ENCODE measurements around the gene HNRNPA3. TPM values are rescaled to one million over a fixed set of nuclear protein-coding genes. Genes with fewer than 3 reads are reported as not detected.
"Not testable (repeated sequence)": the region's sequence is repeated elsewhere in the genome, so short reads cannot be mapped to it uniquely, and the experiment has no call there.

HNRNPA3 gene
- total and polyA plus RNA-seq, 2 experiments from 2014 or later: 151 to 290 TPM

- Histone ChIP-seq H3K27ac (ENCODE audit: low read depth) (peak overlapping the region; percentile 52; the same call in 1 of the 2 replicates), H3K4me2 (0 out of 2 replicates have a peak overlapping the region, but pooled peaks have one; percentile 36), H3K4me1 (ENCODE audit: insufficient read depth) (peaks cover 27% of the 10 kb centered on the region), H3K27me3 (ENCODE audit: insufficient read depth) (no peaks in the 10 kb centered on the region), H3K9me2 (ENCODE audit: insufficient read depth) (no peaks in the 10 kb centered on the region), H2AFZ (no peak overlapping the region), H4K20me1 (replicated peaks; ENCODE audit: insufficient read depth) (peaks cover 31% of the 10 kb centered on the region), H3F3A (replicated peaks; ENCODE audit: low read depth) (peaks cover 7% of the 10 kb centered on the region; the same call in 1 of the 2 replicates), H3K4me3 (no peak overlapping the region), H3K79me2 (replicated peaks; ENCODE audit: insufficient read depth) (peaks cover 57% of the 10 kb centered on the region), H3K36me3 (ENCODE audit: insufficient read depth) (peaks cover 52% of the 10 kb centered on the region)
- Mint-ChIP-seq H3K27me3 (ENCODE audit: insufficient read depth, low read depth, poor library complexity) (peaks cover 23% of the 10 kb centered on the region), H3K4me1 (peaks cover 54% of the 10 kb centered on the region), H3K4me3 (0 out of 3 replicates have a peak overlapping the region, but pooled peaks have one; percentile 19), H3K9me3 (peaks cover 2% of the 10 kb centered on the region; the same call in 1 of the 3 replicates), H3K27ac (peak overlapping the region; percentile 52; the same call in 1 of the 2 replicates), H3K36me3 (ENCODE audit: low read depth) (peaks cover 92% of the 10 kb centered on the region)
- ATAC-seq (no peak), DNase-seq (ENCODE audit: low spot score) (no peak)
- TF ChIP-seq ZNF331 (CRISPR knock-in tag; IDR thresholded peaks at IDR 0.05; ENCODE audit: low read depth): no peak
Measured at GRCh38 chr2:177217247-177217843, 4.8 kb downstream of the HNRNPA3 start.

GRCh38 chr2:177219787-177220186 lies 7.2 kb downstream of the HNRNPA3 start:
- not testable (repeated sequence) for H3K27ac Mint-ChIP-seq; H3F3A ChIP-seq (replicated peaks; ENCODE audit: low read depth); ATAC-seq; H3K4me3 Mint-ChIP-seq; H3K4me2 ChIP-seq; H3K9me3 Mint-ChIP-seq; H3K27me3 ChIP-seq (ENCODE audit: insufficient read depth); H2AFZ ChIP-seq; H3K4me3 ChIP-seq; H3K9me2 ChIP-seq (ENCODE audit: insufficient read depth); DNase-seq (ENCODE audit: low spot score)
- peaks cover 23% of the 10 kb centered on the region for H4K20me1 ChIP-seq (replicated peaks; ENCODE audit: insufficient read depth)
- H3K79me2 ChIP-seq (replicated peaks; ENCODE audit: insufficient read depth): peaks cover 41% of the 10 kb centered on the region
- H3K27me3 Mint-ChIP-seq (ENCODE audit: insufficient read depth, low read depth, poor library complexity): peaks cover 21% of the 10 kb centered on the region
- peaks cover 50% of the 10 kb centered on the region for H3K4me1 Mint-ChIP-seq
- peaks cover 86% of the 10 kb centered on the region for H3K36me3 Mint-ChIP-seq (ENCODE audit: low read depth)
- H3K4me1 ChIP-seq (ENCODE audit: insufficient read depth): peaks cover 21% of the 10 kb centered on the region
- 0 out of 2 replicates have a peak overlapping the region, but pooled peaks have one; percentile 2 for H3K27ac ChIP-seq (ENCODE audit: low read depth)
- H3K36me3 ChIP-seq (ENCODE audit: insufficient read depth): peaks cover 52% of the 10 kb centered on the region

- H4K20me1 ChIP-seq (replicated peaks; ENCODE audit: insufficient read depth): peaks cover 10% of the 10 kb centered on the region
- TF ChIP-seq CREB1 (CRISPR knock-in tag; IDR thresholded peaks at IDR 0.05; ENCODE audit: low read depth): no peak
- no peak for TF ChIP-seq ZNF331 (CRISPR knock-in tag; IDR thresholded peaks at IDR 0.05; ENCODE audit: low read depth)
- no peak for TF ChIP-seq ZNF462 (CRISPR knock-in tag; IDR thresholded peaks at IDR 0.05)
- TF ChIP-seq CTCF (conservative IDR thresholded peaks at IDR 0.05; ENCODE audit: low read depth in 2 of 2): no peak
- no peak for TF ChIP-seq JUNB (IDR thresholded peaks at IDR 0.05; ENCODE audit: unreplicated experiment)
- TF ChIP-seq EZH2phosphoT487 (IDR thresholded peaks at IDR 0.05; ENCODE audit: unreplicated experiment): no peak
- no peak; the same call in 1 of the 2 replicates for TF ChIP-seq POLR2AphosphoS5 (IDR thresholded peaks at IDR 0.05; ENCODE audit: low read depth)
- TF ChIP-seq ZNF114 (CRISPR knock-in tag; IDR thresholded peaks at IDR 0.05): no peak
Measured at GRCh38 chr2:177221534-177221933, 8.9 kb downstream of the HNRNPA3 start.

More at GRCh38 chr2:177221534-177221933, 8.9 kb downstream of the HNRNPA3 start:
- Histone ChIP-seq H3K27me3 (ENCODE audit: insufficient read depth) (no peaks in the 10 kb centered on the region), H3F3A (replicated peaks; ENCODE audit: low read depth) (peaks cover 7% of the 10 kb centered on the region; the same call in 1 of the 2 replicates), H3K4me3 (no peak overlapping the region), H3K36me3 (ENCODE audit: insufficient read depth) (peaks cover 39% of the 10 kb centered on the region), H3K4me1 (ENCODE audit: insufficient read depth) (peaks cover 18% of the 10 kb centered on the region), H2AFZ (no peak overlapping the region), H3K27ac (ENCODE audit: low read depth) (0 out of 2 replicates have a peak overlapping the region, but pooled peaks have one; percentile 2), H3K4me2 (no peak overlapping the region), H3K79me2 (replicated peaks; ENCODE audit: insufficient read depth) (peaks cover 23% of the 10 kb centered on the region), H3K9me2 (ENCODE audit: insufficient read depth) (no peaks in the 10 kb centered on the region)
- H3K36me3 Mint-ChIP-seq (ENCODE audit: low read depth): peaks cover 72% of the 10 kb centered on the region
- H3K9me3 Mint-ChIP-seq: no peaks in the 10 kb centered on the region
- DNase-seq (ENCODE audit: low spot score) (no peak), ATAC-seq (no peak)
- peaks cover 42% of the 10 kb centered on the region for H3K4me1 Mint-ChIP-seq
- no peak overlapping the region for H3K4me3 Mint-ChIP-seq
- H3K27ac Mint-ChIP-seq: peak overlapping the region; percentile 20; the same call in 1 of the 2 replicates
- H3K27me3 Mint-ChIP-seq (ENCODE audit: insufficient read depth, low read depth, poor library complexity): peaks cover 20% of the 10 kb centered on the region
